Measurements from ENCODE around the gene BMP5.

- no peak for TF ChIP-seq CTCF (IDR thresholded peaks at IDR 0.05)
- no peak for TF ChIP-seq POLR2A (IDR thresholded peaks at IDR 0.05)
Measured at GRCh38 chr6:55756531-55757031, 118.8 kb downstream of the BMP5 start.
